ENCODE data around the gene MYOT. TPM values are rescaled to one million over a fixed set of nuclear protein-coding genes. Genes with fewer than 3 reads are reported as not detected.
A peak's percentile ranks its signal among the peaks of the same experiment; 100 is the strongest.

Gene MYOT
- total RNA-seq, 1 experiment from 2014 or later: not detected

DNA sequence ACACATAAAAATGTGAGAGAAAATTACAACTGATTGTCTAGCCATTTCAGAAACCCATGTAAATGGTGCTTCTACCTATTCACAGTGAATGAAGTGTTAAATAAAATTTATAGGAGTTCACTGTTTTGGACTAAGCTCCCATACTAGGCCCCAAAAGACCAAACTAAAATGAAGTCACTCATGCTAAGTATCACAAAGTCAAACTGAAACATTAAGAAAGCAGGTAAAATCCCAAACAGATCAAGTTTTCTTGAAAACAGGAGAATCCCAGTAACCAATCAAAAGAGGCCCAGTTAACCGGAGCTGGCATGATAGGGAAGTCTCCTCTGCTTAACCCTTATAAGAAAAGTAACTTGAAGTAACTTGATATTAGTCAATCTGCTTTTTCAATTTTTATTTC, 35.2 kb upstream of the MYOT start:
- intact Hi-C loops (cut with micrococcal nuclease; ENCODE audit: unreplicated experiment): loop anchor here (2.0 kb wide), 1 partner anchor 56 kb away; the partner anchor contains the start of gene PKD2L2
- ChIA-PET POLR2A (ENCODE audit: unreplicated experiment) (interaction anchor here (0.7 kb wide), 1 partner anchor 314 kb away, joined by 4 read pairs; no protein-coding TSS in a partner anchor), CTCF (no interaction called here)
- no peaks in the 10 kb centered on the region for H3K27me3 ChIP-seq (ENCODE audit: insufficient read depth, low read depth)
- no peaks in the 10 kb centered on the region for H4K20me1 ChIP-seq (ENCODE audit: insufficient read depth)
- no peak overlapping the region for H3K4me2 ChIP-seq
- H3F3A ChIP-seq (ENCODE audit: insufficient read depth, low read depth): peaks cover 19% of the 10 kb centered on the region
- peaks cover 32% of the 10 kb centered on the region for H3K4me1 ChIP-seq (replicated peaks; ENCODE audit: insufficient read depth)
- no peaks in the 10 kb centered on the region for H3K36me3 ChIP-seq (ENCODE audit: low read depth)
- TF ChIP-seq EZH2 (IDR thresholded peaks at IDR 0.05; ENCODE audit: low read depth): no peak
- TF ChIP-seq, protein P1, sequence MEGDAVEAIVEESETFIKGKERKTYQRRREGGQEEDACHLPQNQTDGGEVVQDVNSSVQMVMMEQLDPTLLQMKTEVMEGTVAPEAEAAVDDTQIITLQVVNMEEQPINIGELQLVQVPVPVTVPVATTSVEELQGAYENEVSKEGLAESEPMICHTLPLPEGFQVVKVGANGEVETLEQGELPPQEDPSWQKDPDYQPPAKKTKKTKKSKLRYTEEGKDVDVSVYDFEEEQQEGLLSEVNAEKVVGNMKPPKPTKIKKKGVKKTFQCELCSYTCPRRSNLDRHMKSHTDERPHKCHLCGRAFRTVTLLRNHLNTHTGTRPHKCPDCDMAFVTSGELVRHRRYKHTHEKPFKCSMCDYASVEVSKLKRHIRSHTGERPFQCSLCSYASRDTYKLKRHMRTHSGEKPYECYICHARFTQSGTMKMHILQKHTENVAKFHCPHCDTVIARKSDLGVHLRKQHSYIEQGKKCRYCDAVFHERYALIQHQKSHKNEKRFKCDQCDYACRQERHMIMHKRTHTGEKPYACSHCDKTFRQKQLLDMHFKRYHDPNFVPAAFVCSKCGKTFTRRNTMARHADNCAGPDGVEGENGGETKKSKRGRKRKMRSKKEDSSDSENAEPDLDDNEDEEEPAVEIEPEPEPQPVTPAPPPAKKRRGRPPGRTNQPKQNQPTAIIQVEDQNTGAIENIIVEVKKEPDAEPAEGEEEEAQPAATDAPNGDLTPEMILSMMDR (conservative IDR thresholded peaks at IDR 0.05): no peak
- no peak overlapping the region for H2AFZ ChIP-seq
- peak overlapping the region; percentile 41; the same call in 1 of the 2 replicates for H3K27ac ChIP-seq
- BruUV-seq (replicated peaks): no TSS peak
- H3K4me3 ChIP-seq: no peak overlapping the region
- no peaks in the 10 kb centered on the region for H3K79me2 ChIP-seq (ENCODE audit: low read depth)
- H3K9me3 ChIP-seq (ENCODE audit: insufficient read depth, low read depth): no peaks in the 10 kb centered on the region
- no peaks in the 10 kb centered on the region for H3K9me2 ChIP-seq (ENCODE audit: insufficient read depth)
- DNase-seq: no peak

DNA sequence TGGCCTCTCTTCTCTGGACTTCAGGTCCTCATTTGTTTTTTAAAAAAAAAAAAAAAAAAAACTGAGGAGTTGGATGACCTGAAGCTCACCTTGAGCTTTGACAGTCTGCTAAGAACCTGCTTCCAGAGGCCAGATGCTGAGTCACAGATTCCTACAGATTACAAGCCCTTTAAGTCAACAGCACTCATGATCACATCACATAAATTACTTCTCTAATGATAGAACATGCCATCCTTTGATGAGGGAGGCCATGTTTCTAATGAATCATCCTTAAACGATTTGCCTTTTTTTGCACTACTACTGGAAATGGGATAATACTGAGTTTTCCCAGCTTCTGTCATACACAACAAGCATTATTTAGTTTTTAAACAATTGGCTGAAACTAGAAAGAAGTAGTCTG, 34.2 kb upstream of the MYOT start:
- H3K27ac ChIP-seq: peak overlapping the region; percentile 67
- CTCF ChIA-PET: no interaction called here
- no peaks in the 10 kb centered on the region for H3K36me3 ChIP-seq (ENCODE audit: low read depth)
- H3K4me2 ChIP-seq: peak overlapping the region; percentile 46
- no peaks in the 10 kb centered on the region for H3K79me2 ChIP-seq (ENCODE audit: low read depth)
- TF ChIP-seq, protein P1 (conservative IDR thresholded peaks at IDR 0.05): no peak
- no peak for TF ChIP-seq EZH2 (IDR thresholded peaks at IDR 0.05; ENCODE audit: low read depth)
- no peaks in the 10 kb centered on the region for H3K9me2 ChIP-seq (ENCODE audit: insufficient read depth)
- no peaks in the 10 kb centered on the region for H3K27me3 ChIP-seq (ENCODE audit: insufficient read depth, low read depth)
- peak; percentile 59 to 97 for DNase-seq
- H3K9me3 ChIP-seq (ENCODE audit: insufficient read depth, low read depth): no peaks in the 10 kb centered on the region
- no TSS peak for BruUV-seq (replicated peaks)
- H3K4me3 ChIP-seq: no peak overlapping the region
- H3F3A ChIP-seq (ENCODE audit: insufficient read depth, low read depth): peaks cover 19% of the 10 kb centered on the region
- POLR2A ChIA-PET (ENCODE audit: unreplicated experiment): interaction anchor here (0.6 to 0.8 kb wide), 4 partner anchors 25 to 227 kb away, joined by 3 to 10 read pairs (median 6); partner anchors contain the start of gene KLHL3
- no peaks in the 10 kb centered on the region for H4K20me1 ChIP-seq (ENCODE audit: insufficient read depth)
- intact Hi-C loops (cut with micrococcal nuclease; ENCODE audit: unreplicated experiment): loop anchor here (2.0 kb wide), 1 partner anchor 55 kb away; the partner anchor contains the start of gene PKD2L2
- H2AFZ ChIP-seq: no peak overlapping the region
- peaks cover 32% of the 10 kb centered on the region for H3K4me1 ChIP-seq (replicated peaks; ENCODE audit: insufficient read depth)

DNA sequence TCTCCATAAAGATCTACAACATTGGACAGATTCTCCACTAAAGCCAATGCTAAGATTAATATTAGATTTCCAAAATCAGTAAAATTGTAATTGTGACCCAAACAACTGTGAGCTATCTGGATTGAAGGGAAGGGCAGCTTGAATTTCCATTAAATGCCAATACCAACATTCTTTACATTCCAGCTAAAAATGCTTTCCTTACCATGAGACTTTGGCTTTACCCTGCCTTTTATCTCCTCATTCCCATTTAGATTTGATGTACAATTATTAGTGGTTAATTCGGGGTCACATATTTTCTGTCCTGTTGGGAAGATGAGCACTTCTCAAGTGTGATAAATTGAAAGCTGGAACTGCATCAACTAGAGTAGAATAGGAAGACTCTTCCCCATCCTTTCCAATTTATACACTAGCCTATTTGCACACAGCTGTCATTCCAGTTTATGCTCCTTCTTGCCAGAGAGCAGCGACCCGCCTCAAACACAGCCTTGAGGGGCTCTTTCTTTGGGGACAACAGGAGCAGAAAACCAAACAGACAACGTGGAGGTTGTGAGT, 33.1 kb upstream of the MYOT start:
- H3K4me3 ChIP-seq: no peak overlapping the region
- H3K9me2 ChIP-seq (ENCODE audit: insufficient read depth): no peaks in the 10 kb centered on the region
- no peaks in the 10 kb centered on the region for H3K27me3 ChIP-seq (ENCODE audit: insufficient read depth, low read depth)
- H3K9me3 ChIP-seq (ENCODE audit: insufficient read depth, low read depth): no peaks in the 10 kb centered on the region
- no peak for DNase-seq
- BruUV-seq (replicated peaks): no TSS peak
- H3K79me2 ChIP-seq (ENCODE audit: low read depth): no peaks in the 10 kb centered on the region
- H4K20me1 ChIP-seq (ENCODE audit: insufficient read depth): no peaks in the 10 kb centered on the region
- ChIA-PET CTCF (interaction anchor here (0.5 to 0.6 kb wide), 2 partner anchors 23 to 92 kb away, joined by 4 to 7 read pairs; no protein-coding TSS in a partner anchor), POLR2A (ENCODE audit: unreplicated experiment) (interaction anchor here (0.6 to 0.9 kb wide), 2 partner anchors 53 to 55 kb away, joined by 3 to 5 read pairs; partner anchors contain the start of gene PKD2L2)
- H3K27ac ChIP-seq: peak overlapping the region; percentile 67; the same call in 1 of the 2 replicates
- no peak overlapping the region for H2AFZ ChIP-seq
- H3K4me1 ChIP-seq (replicated peaks; ENCODE audit: insufficient read depth): peaks cover 32% of the 10 kb centered on the region
- TF ChIP-seq, protein P1 (conservative IDR thresholded peaks at IDR 0.05): no peak
- TF ChIP-seq EZH2 (IDR thresholded peaks at IDR 0.05; ENCODE audit: low read depth): no peak
- H3K36me3 ChIP-seq (ENCODE audit: low read depth): no peaks in the 10 kb centered on the region
- H3F3A ChIP-seq (ENCODE audit: insufficient read depth, low read depth): peaks cover 19% of the 10 kb centered on the region
- intact Hi-C loops (cut with micrococcal nuclease; ENCODE audit: unreplicated experiment): no loop called here
- peak overlapping the region; percentile 46 for H3K4me2 ChIP-seq
